ENCODE results near the gene NEK5.

DNA sequence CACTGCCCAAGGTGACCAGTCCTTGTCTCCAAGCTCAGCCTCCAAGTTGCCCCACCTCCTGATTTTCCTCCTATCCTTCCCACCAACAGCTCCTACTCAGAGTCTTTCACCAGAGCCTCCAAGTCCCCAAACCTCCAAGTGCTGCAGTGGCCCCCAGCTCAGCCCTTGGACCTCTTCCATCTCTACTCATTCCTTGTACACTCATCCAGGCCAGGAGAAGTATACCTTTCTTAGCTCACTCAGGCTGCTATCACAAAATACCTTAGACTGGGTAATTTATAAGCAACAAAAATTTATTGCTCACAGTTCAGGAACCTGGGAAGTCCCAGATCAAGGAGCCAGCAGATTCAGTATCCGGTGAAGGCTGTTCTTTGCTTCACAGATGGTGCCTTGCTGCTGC, 129.0 kb downstream of the NEK5 start:
- TF ChIP-seq EZH2phosphoT487 (IDR thresholded peaks at IDR 0.05; ENCODE audit: insufficient read depth, low read depth) (no peak), EZH2 (IDR thresholded peaks at IDR 0.05; ENCODE audit: insufficient read depth, poor library complexity, severe bottlenecking) (no peak)

All from GM23248 (cell line).